K562 (cell line): ENCODE data around the gene WWOX. TPM values are rescaled to one million over a fixed set of nuclear protein-coding genes. Genes with fewer than 3 reads are reported as not detected.

Experiments
- ATAC-seq: fragments of 200-7000 bp; cut with Tn5 transposase; 3 replicates; pipeline ENCODE4 v1.9.1; 2020; ENCODE audit warnings: moderate library complexity
- BruUV-seq: library from RNA; stranded (reverse); fragments of 400-500 nt; replicated peaks from 2 replicates; lab custom pipeline; 2021; lab: Mats Ljungman, UMichigan
- CTCF ChIA-PET: fragments of 300-600 bp; formaldehyde crosslinking; extraction: SDS; loops from one replicate; lab custom pipeline; 2021; ENCODE audit warnings: low intra/inter-chr PET ratio; lab: Yijun Ruan, JAX
- POLR2A ChIA-PET: fragments of 300-600, 350-650 bp; sonication (Branson Sonifier 250); formaldehyde crosslinking; extraction: SDS; loops from one replicate; lab custom pipeline; 2021; ENCODE audit warnings: antibody characterized with exemption, inconsistent platforms; lab: Yijun Ruan, JAX
- DNase-seq, 4 experiments: peaks; one replicate each; pipeline versions ENCODE4 v3.0.0 to v3.0.0-alpha.2; 2011 to 2018; ENCODE audit warnings: low spot score in 3 of 4, mixed read lengths in 3 of 4; ENCODE audit errors: extremely low read depth in 1 of 4
- FAIRE-seq: peaks from 2 replicates; lab custom pipeline; 2011; peaks lifted over from hg19 to GRCh38; lab: Jason Lieb, UNC
- H2AFZ ChIP-seq: 2 replicates; pipeline ENCODE4 v1.6.0; 2011; ENCODE audit warnings: low read depth, low read length, control low read depth, inconsistent platforms
- H3K27ac ChIP-seq: fragments of 200-600 bp; 3 replicates; pipeline ENCODE4 v1.8.0; 2011; ENCODE audit warnings: low read depth, mild to moderate bottlenecking, control low read depth, inconsistent platforms, low read length, moderate library complexity, mixed read lengths; ENCODE audit errors: extremely low read depth
- H3K27me3 ChIP-seq, 2 experiments: fragments of 300-600 bp in 1 of 2; 2 replicates in 1 of 2; 3 replicates in 1 of 2; pipeline versions ENCODE4 v1.6.0 to v1.8.0; 2011; ENCODE audit warnings: inconsistent platforms in 2 of 2, low read length in 2 of 2, mild to moderate bottlenecking in 1 of 2, mixed read lengths in 1 of 2, moderate library complexity in 1 of 2; ENCODE audit not compliant: control insufficient read depth in 2 of 2, insufficient read depth in 2 of 2
- H3K36me3 ChIP-seq: fragments of 300-600 bp; 3 replicates; pipeline ENCODE4 v1.8.0; 2011; ENCODE audit warnings: mild to moderate bottlenecking, low read length, inconsistent platforms; ENCODE audit not compliant: control insufficient read depth, insufficient read depth
- H3K4me1 ChIP-seq, 2 experiments: fragments of 200-600 bp in 1 of 2; replicated peaks in 1 of 2; 2 replicates in 1 of 2; 3 replicates in 1 of 2; pipeline versions ENCODE4 v1.5.1 to v1.8.0; 2011; ENCODE audit warnings: inconsistent platforms in 2 of 2, low read length in 2 of 2, mild to moderate bottlenecking in 1 of 2, mixed read lengths in 1 of 2, moderate library complexity in 1 of 2; ENCODE audit not compliant: control insufficient read depth in 2 of 2, insufficient read depth in 2 of 2
- H3K4me2 ChIP-seq: 2 replicates; pipeline ENCODE4 v1.6.1; 2011; ENCODE audit warnings: low read length, control low read depth, inconsistent platforms, mixed read lengths; ENCODE audit not compliant: insufficient read depth
- H3K4me3 ChIP-seq: fragments of 200-600 bp; sonication (generic), shearing (Covaris generic); 2 replicates; pipeline ENCODE4 v1.5.1; 2016; ENCODE audit warnings: control low read depth, inconsistent platforms
- H3K79me2 ChIP-seq: fragments of 200-600 bp; 3 replicates; pipeline ENCODE4 v1.8.0; 2011; ENCODE audit warnings: low read length, inconsistent platforms; ENCODE audit not compliant: control insufficient read depth, insufficient read depth
- H3K9ac ChIP-seq, 2 experiments: 2 replicates each; pipeline versions ENCODE4 v1.6.0 to v1.6.1; 2011; ENCODE audit warnings: low read depth in 2 of 2, low read length in 2 of 2, control low read depth in 1 of 2, inconsistent platforms in 1 of 2, mild to moderate bottlenecking in 1 of 2, mixed read lengths in 1 of 2; ENCODE audit not compliant: insufficient read depth in 1 of 2
- H3K9me1 ChIP-seq: one replicate; pipeline ENCODE4 v1.6.0; 2011; ENCODE audit warnings: inconsistent platforms, mild to moderate bottlenecking, low read length, moderate library complexity; ENCODE audit not compliant: control insufficient read depth, insufficient read depth
- H3K9me3 ChIP-seq: replicated peaks from 2 replicates; pipeline ENCODE4 v1.5.1; 2011; ENCODE audit warnings: low read depth, low read length, inconsistent platforms; ENCODE audit not compliant: control insufficient read depth, insufficient read depth
- H4K20me1 ChIP-seq: replicated peaks from 2 replicates; pipeline ENCODE4 v1.6.1; 2011; ENCODE audit warnings: low read length, inconsistent platforms, mixed read lengths; ENCODE audit not compliant: control insufficient read depth, insufficient read depth
- CC2D1A ChIP-seq: fragments of 450-650 bp; IDR thresholded peaks from 2 replicates; pipeline ENCODE4 v1.6.1; 2017; ENCODE audit warnings: mild to moderate bottlenecking
- ETV6 ChIP-seq, 3 experiments: fragments of 150-350 bp in 1 of 3; sonication (generic) in 1 of 3; formaldehyde crosslinking in 1 of 3; IDR thresholded peaks; 2 replicates each; pipeline versions ENCODE4 v1.6.1 to v1.8.0; 2014 to 2022; ENCODE audit warnings: borderline replicate concordance in 2 of 3, low read depth in 2 of 3, antibody characterized with exemption in 1 of 3, low read length in 1 of 3, mild to moderate bottlenecking in 1 of 3, missing genetic modification reagents in 1 of 3
- KAT7 ChIP-seq: sonication (generic); formaldehyde crosslinking; IDR thresholded peaks from 2 replicates; pipeline ENCODE4 v1.8.0; 2022; ENCODE audit warnings: missing genetic modification reagents, mild to moderate bottlenecking, borderline replicate concordance
- NFXL1 ChIP-seq: fragments of 450-650 bp; formaldehyde crosslinking; IDR thresholded peaks from 2 replicates; pipeline ENCODE4 v1.4.0; 2021; ENCODE audit warnings: mild to moderate bottlenecking
- NUFIP1 ChIP-seq: fragments of 450-650 bp; IDR thresholded peaks from 2 replicates; pipeline ENCODE4 v1.6.1; 2018; ENCODE audit not compliant: partially characterized antibody
- SMC3 ChIP-seq: conservative IDR thresholded peaks from 2 replicates; pipeline ENCODE4 v1.6.1; 2011; ENCODE audit warnings: low read depth, low read length, improper control_type of control experiment; ENCODE audit not compliant: insufficient read depth
- SP2 ChIP-seq: IDR thresholded peaks from 2 replicates; pipeline ENCODE4 v1.6.1; 2011; ENCODE audit warnings: mild to moderate bottlenecking, low read depth, low read length, moderate library complexity; ENCODE audit not compliant: poor library complexity, severe bottlenecking; ENCODE audit errors: extremely low read depth
- SRF ChIP-seq, 2 experiments: fragments of 250-450, 450-650 bp in 1 of 2; sonication (Bioruptor Pico) in 1 of 2; sonication (generic) in 1 of 2; formaldehyde crosslinking; IDR thresholded peaks; 2 replicates each; pipeline versions ENCODE4 v1.5.0 to v1.5.1; 2020 to 2022; ENCODE audit warnings: mild to moderate bottlenecking in 1 of 2, missing genetic modification reagents in 1 of 2
- ZC3H11A ChIP-seq: IDR thresholded peaks from 2 replicates; pipeline ENCODE4 v1.6.1; 2012; ENCODE audit warnings: low read depth, low read length, improper control_type of control experiment
- ZNF12 ChIP-seq: sonication (generic); formaldehyde crosslinking; IDR thresholded peaks from 2 replicates; pipeline ENCODE4 v1.4.0; 2020; ENCODE audit warnings: mild to moderate bottlenecking, missing genetic modification reagents
- WGBS: fragments of 100-300 bp; shearing (Covaris generic); methylation state at CpG from one replicate; pipeline ENCODE4 v1.1.6; 2016; ENCODE audit warnings: low coverage, mixed read lengths; ENCODE audit not compliant: insufficient coverage; ENCODE audit errors: missing lambda C conversion rate; 5-methylcytosine and 5-hydroxymethylcytosine counted together
- in situ Hi-C: fragments of 300-500 bp; cut with MboI; formaldehyde crosslinking; loops from 4 replicates; pipeline ENCODE4 v1.15.0; 2018; ENCODE audit warnings: inconsistent platforms, mixed read lengths
- intact Hi-C: fragments of 100-400 bp; cut with micrococcal nuclease; formaldehyde crosslinking; loops from 2 replicates; pipeline ENCODE4 v1.14.2; 2022
- polyA plus RNA-seq, 8 experiments: library from polyadenylated mRNA; depleted of rRNA in 4 of 8; stranded (reverse) in 5 of 8; unstranded in 3 of 8; fragments of >200 nt; fragmentation: Nextera tagmentation in 2 of 8; fragmentation: Illumina TruSeq in 1 of 8; extraction: Ambion mirVana in 2 of 8; extraction: Trizol in 1 of 8; gene quantifications; 2 replicates each; pipeline versions ENCODE4 v1.2.1 to v1.2.3, GENCODE V29; 2011 to 2014; ENCODE audit warnings: inconsistent platforms in 1 of 8, missing spikeins in 1 of 8
- total RNA-seq, 7 experiments: library from RNA; depleted of rRNA in 6 of 7; stranded (reverse); fragments of >200 nt in 6 of 7; fragmentation: Illumina TruSeq in 2 of 7; extraction: Trizol in 2 of 7; gene quantifications; 2 replicates each; pipeline versions ENCODE4 v1.2.1 to v1.2.3, GENCODE V29; 2011 to 2021; ENCODE audit warnings: low replicate concordance in 1 of 7
- TF ChIP-seq, protein P1 (sequence below): fragments of 250-450 bp; sonication (Bioruptor Pico); IDR thresholded peaks from 2 replicates; pipeline ENCODE4 v1.5.0; 2021

WWOX gene
- total and polyA plus RNA-seq, 9 of the 15 experiments (the other 6 are each of a cell fraction or from before 2014, with no cell fraction given): 1.6 to 22.7 (median 8.1) TPM

GRCh38 chr16:78192734-78193488, 93.5 kb downstream of the WWOX start:
- in situ Hi-C loops: no loop called here
- no peak for DNase-seq
- H3K79me2 ChIP-seq: no peaks in the 10 kb centered on the region
- no peaks in the 10 kb centered on the region for H3K4me1 ChIP-seq
- 17% methylated on average over 8 of the region's 9 CpGs for WGBS
- BruUV-seq: no TSS peak
- H3K4me2 ChIP-seq: no peak overlapping the region
- no peak for TF ChIP-seq ZC3H11A
- peak; percentile 94 for TF ChIP-seq ZNF12 (CRISPR knock-in tag)
- no peak overlapping the region for H3K9ac ChIP-seq
- no peak for ATAC-seq
- intact Hi-C loops: no loop called here
- no peaks in the 10 kb centered on the region for H3K36me3 ChIP-seq
- H4K20me1 ChIP-seq: 0 out of 2 replicates have a peak, but pooled peaks cover 2% of the 10 kb centered on the region
- no peaks in the 10 kb centered on the region for H3K9me3 ChIP-seq
- POLR2A ChIA-PET: no interaction called here
- H2AFZ ChIP-seq: no peak overlapping the region
- H3K27ac ChIP-seq: no peak overlapping the region
- CTCF ChIA-PET: no interaction called here
- FAIRE-seq: no peak
- no peak overlapping the region for H3K4me3 ChIP-seq
- H3K27me3 ChIP-seq: peaks cover 9 to 14% of the 10 kb centered on the region in 2 experiments; a peak in 3 of 5 replicates
- H3K9me1 ChIP-seq: no peaks in the 10 kb centered on the region

GRCh38 chr16:78194948-78195347, 95.5 kb downstream of the WWOX start:
- no peaks in the 10 kb centered on the region for H3K4me1 ChIP-seq
- intact Hi-C loops: no loop called here
- H3K27me3 ChIP-seq: peaks cover 8 to 11% of the 10 kb centered on the region in 2 experiments; a peak in 4 of 5 replicates
- H3K9ac ChIP-seq: no peak overlapping the region
- H3K9me3 ChIP-seq: no peaks in the 10 kb centered on the region
- DNase-seq: no peak
- no peak overlapping the region for H3K27ac ChIP-seq
- H3K79me2 ChIP-seq: no peaks in the 10 kb centered on the region
- ATAC-seq: no peak
- no TSS peak for BruUV-seq
- H3K9me1 ChIP-seq: no peaks in the 10 kb centered on the region
- H3K36me3 ChIP-seq: no peaks in the 10 kb centered on the region
- no peak overlapping the region for H3K4me2 ChIP-seq
- POLR2A ChIA-PET: no interaction called here
- H4K20me1 ChIP-seq: 0 out of 2 replicates have a peak, but pooled peaks cover 2% of the 10 kb centered on the region
- no peak overlapping the region for H2AFZ ChIP-seq
- in situ Hi-C loops: no loop called here
- 8% methylated on average over 3 of the region's 3 CpGs for WGBS
- no peak for FAIRE-seq
- CTCF ChIA-PET: no interaction called here
- no peak overlapping the region for H3K4me3 ChIP-seq
- no peak for TF ChIP-seq NFXL1 (CRISPR knock-in tag)
- TF ChIP-seq KAT7 (CRISPR knock-in tag): no peak
- no peak for TF ChIP-seq CC2D1A
- no peak for TF ChIP-seq SP2
- TF ChIP-seq, protein P1, sequence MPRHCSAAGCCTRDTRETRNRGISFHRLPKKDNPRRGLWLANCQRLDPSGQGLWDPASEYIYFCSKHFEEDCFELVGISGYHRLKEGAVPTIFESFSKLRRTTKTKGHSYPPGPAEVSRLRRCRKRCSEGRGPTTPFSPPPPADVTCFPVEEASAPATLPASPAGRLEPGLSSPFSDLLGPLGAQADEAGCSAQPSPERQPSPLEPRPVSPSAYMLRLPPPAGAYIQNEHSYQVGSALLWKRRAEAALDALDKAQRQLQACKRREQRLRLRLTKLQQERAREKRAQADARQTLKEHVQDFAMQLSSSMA (CRISPR knock-in tag): no peak
- TF ChIP-seq SRF (CRISPR knock-in tag; IDR thresholded peaks at IDR 0.05): no peak
- no peak for TF ChIP-seq SMC3
- TF ChIP-seq ETV6 (IDR thresholded peaks at IDR 0.05; ENCODE audit: borderline replicate concordance in 1 of 2, low read depth in 2 of 2, low read length in 1 of 2): no peak
- TF ChIP-seq ETV6 (CRISPR knock-in tag; IDR thresholded peaks at IDR 0.05; ENCODE audit: borderline replicate concordance): no peak
- no peak for TF ChIP-seq NUFIP1
